HEK293 (cell line): ENCODE results near the gene GBGT1.

Source experiments
- CTCF ChIA-PET: fragments of 350-600 bp; formaldehyde crosslinking; extraction: SDS; loops from one replicate; lab custom pipeline; 2021; ENCODE audit warnings: antibody characterized with exemption; lab: Yijun Ruan, JAX
- POLR2A ChIA-PET: fragments of 300-600 bp; formaldehyde crosslinking; extraction: SDS; loops from one replicate; lab custom pipeline; 2020; ENCODE audit warnings: antibody characterized with exemption, inconsistent platforms; lab: Yijun Ruan, JAX
- H3K27ac ChIP-seq: fragments of 200-500 bp; sonication (Bioruptor generic); 2 replicates; pipeline ENCODE4 v1.5.1; 2014; ENCODE audit warnings: low read depth, low read length, control low read depth, inconsistent platforms; ENCODE audit errors: extremely low read depth
- H3K36me3 ChIP-seq, 2 experiments: fragments of 200-500 bp in 1 of 2; sonication (Bioruptor generic) in 1 of 2; 1 replicate in 1 of 2; 2 replicates in 1 of 2; pipeline ENCODE4 v1.5.1; 2014 to 2017; ENCODE audit warnings: inconsistent platforms in 2 of 2, low read length in 2 of 2; ENCODE audit not compliant: control insufficient read depth in 2 of 2, insufficient read depth in 1 of 2
- H3K4me1 ChIP-seq: fragments of 200-500 bp; sonication (Bioruptor generic); 2 replicates; pipeline ENCODE4 v1.5.1; 2014; ENCODE audit warnings: mild to moderate bottlenecking, low read length, inconsistent platforms; ENCODE audit not compliant: control insufficient read depth, insufficient read depth
- H3K4me3 ChIP-seq: 2 replicates; pipeline ENCODE4 v1.5.1; 2011; ENCODE audit warnings: low read depth, mild to moderate bottlenecking, control low read depth, low read length, moderate library complexity
- H3K9me3 ChIP-seq: fragments of 200-500 bp; sonication (Bioruptor generic); 2 replicates; pipeline ENCODE4 v1.5.1; 2014; ENCODE audit warnings: low read depth, low read length, inconsistent platforms; ENCODE audit not compliant: control insufficient read depth, insufficient read depth
- GLIS1 ChIP-seq: fragments of 450-650 bp; formaldehyde crosslinking; IDR thresholded peaks from 2 replicates; pipeline ENCODE4 v1.5.1; 2016; ENCODE audit warnings: missing biosample characterization, missing genetic modification characterization
- KLF1 ChIP-seq: fragments of 450-650 bp; formaldehyde crosslinking; IDR thresholded peaks from 2 replicates; pipeline ENCODE4 v1.5.1; 2016; ENCODE audit warnings: missing biosample characterization, missing genetic modification characterization
- KLF17 ChIP-seq: fragments of 450-650 bp; formaldehyde crosslinking; IDR thresholded peaks from 2 replicates; pipeline ENCODE4 v1.5.1; 2016; ENCODE audit warnings: missing biosample characterization, missing genetic modification characterization
- PATZ1 ChIP-seq: fragments of 450-650 bp; formaldehyde crosslinking; IDR thresholded peaks from 2 replicates; pipeline ENCODE4 v1.5.1; 2016; ENCODE audit warnings: missing biosample characterization, missing genetic modification characterization
- REST ChIP-seq: fragments of 450-650 bp; formaldehyde crosslinking; IDR thresholded peaks from 2 replicates; pipeline ENCODE4 v1.5.1; 2016; ENCODE audit warnings: missing biosample characterization, missing genetic modification characterization
- SP7 ChIP-seq: fragments of 450-650 bp; formaldehyde crosslinking; IDR thresholded peaks from 2 replicates; pipeline ENCODE4 v1.5.1; 2016; ENCODE audit warnings: missing biosample characterization, missing genetic modification characterization
- ZBTB17 ChIP-seq: fragments of 450-650 bp; formaldehyde crosslinking; IDR thresholded peaks from 2 replicates; pipeline ENCODE4 v1.5.1; 2016; ENCODE audit warnings: missing biosample characterization, missing genetic modification characterization
- ZBTB21 ChIP-seq: fragments of 450-650 bp; formaldehyde crosslinking; IDR thresholded peaks from 2 replicates; pipeline ENCODE4 v1.5.1; 2017; ENCODE audit warnings: missing biosample characterization, missing genetic modification characterization
- ZBTB48 ChIP-seq: fragments of 450-650 bp; formaldehyde crosslinking; IDR thresholded peaks from 2 replicates; pipeline ENCODE4 v1.5.1; 2016; ENCODE audit warnings: missing biosample characterization, missing genetic modification characterization
- ZEB2 ChIP-seq: fragments of 450-650 bp; formaldehyde crosslinking; IDR thresholded peaks from 2 replicates; pipeline ENCODE4 v1.5.1; 2016; ENCODE audit warnings: missing biosample characterization, missing genetic modification characterization
- ZFHX2 ChIP-seq: fragments of 450-650 bp; formaldehyde crosslinking; conservative IDR thresholded peaks from 2 replicates; pipeline ENCODE4 v1.5.1; 2016; ENCODE audit warnings: missing biosample characterization, missing genetic modification characterization
- ZFP41 ChIP-seq: fragments of 450-650 bp; formaldehyde crosslinking; IDR thresholded peaks from 2 replicates; pipeline ENCODE4 v1.5.1; 2016; ENCODE audit warnings: missing biosample characterization, missing genetic modification characterization, borderline replicate concordance
- ZIC2 ChIP-seq: fragments of 450-650 bp; formaldehyde crosslinking; IDR thresholded peaks from 2 replicates; pipeline ENCODE4 v1.5.1; 2016; ENCODE audit warnings: missing biosample characterization, missing genetic modification characterization
- ZNF10 ChIP-seq: fragments of 450-650 bp; formaldehyde crosslinking; IDR thresholded peaks from 2 replicates; pipeline ENCODE4 v1.5.1; 2017; ENCODE audit warnings: missing biosample characterization, missing genetic modification characterization
- ZNF239 ChIP-seq: fragments of 450-650 bp; formaldehyde crosslinking; IDR thresholded peaks from 2 replicates; pipeline ENCODE4 v1.5.1; 2016; ENCODE audit warnings: missing biosample characterization, missing genetic modification characterization
- ZNF510 ChIP-seq: fragments of 450-650 bp; formaldehyde crosslinking; IDR thresholded peaks from 2 replicates; pipeline ENCODE4 v1.5.1; 2018; ENCODE audit warnings: mild to moderate bottlenecking, missing genetic modification characterization, missing biosample characterization; ENCODE audit not compliant: insufficient replicate concordance
- ZNF544 ChIP-seq: fragments of 450-650 bp; formaldehyde crosslinking; IDR thresholded peaks from 2 replicates; pipeline ENCODE4 v1.5.0; 2017; ENCODE audit warnings: missing biosample characterization, missing genetic modification characterization
- ZNF548 ChIP-seq: fragments of 450-650 bp; formaldehyde crosslinking; IDR thresholded peaks from 2 replicates; pipeline ENCODE4 v1.5.1; 2016; ENCODE audit warnings: missing biosample characterization, missing genetic modification characterization
- ZSCAN16 ChIP-seq: fragments of 450-650 bp; formaldehyde crosslinking; IDR thresholded peaks from 2 replicates; pipeline ENCODE4 v1.5.1; 2016; ENCODE audit warnings: missing biosample characterization, missing genetic modification characterization
- TF ChIP-seq, protein P1 (sequence below): fragments of 450-650 bp; IDR thresholded peaks from 2 replicates; pipeline ENCODE4 v1.5.1; 2018; ENCODE audit warnings: missing biosample characterization, missing genetic modification characterization
- TF ChIP-seq, protein P2 (sequence below): fragments of 450-650 bp; formaldehyde crosslinking; optimal IDR thresholded peaks from 2 replicates; pipeline ENCODE3; 2016; ENCODE audit warnings: missing biosample characterization, mild to moderate bottlenecking, missing genetic modification characterization

Gene GBGT1

DNA sequence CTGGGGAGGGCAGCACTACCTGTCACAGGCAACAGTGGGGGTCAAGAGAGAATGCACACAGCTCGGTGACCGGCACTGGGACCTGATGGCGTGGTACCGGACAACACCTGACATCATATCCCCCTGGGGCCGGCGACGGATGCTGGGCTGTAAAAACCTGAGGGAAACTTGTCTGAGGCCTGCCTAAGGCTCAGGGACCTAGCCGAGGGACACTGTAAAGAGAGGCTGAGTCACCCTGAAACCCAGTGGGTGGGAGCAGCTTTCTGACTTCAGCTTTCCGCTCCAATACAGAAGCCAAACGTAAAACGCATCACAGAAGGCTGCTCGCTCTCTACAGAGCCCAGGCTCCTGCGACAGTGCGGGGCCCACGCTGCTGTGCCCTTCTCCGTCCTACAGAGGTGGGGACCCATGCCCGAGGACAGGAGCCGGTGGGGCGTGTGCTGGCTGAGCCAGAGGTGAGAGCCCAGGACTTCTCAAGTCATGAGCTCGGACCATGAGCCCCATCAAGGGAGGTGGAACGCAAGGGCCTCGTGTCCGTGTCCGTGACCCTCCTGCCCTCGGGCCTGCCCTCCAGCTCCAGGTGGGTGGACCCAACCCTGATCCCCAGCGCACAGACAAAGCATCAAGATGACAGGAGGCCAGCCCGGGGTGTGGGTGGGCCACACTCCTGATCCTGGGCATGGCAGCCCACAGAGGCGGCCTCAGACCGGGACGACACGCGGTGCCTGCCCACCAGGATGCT lies 47.9 kb downstream of the GBGT1 start (continued):
- no peak for TF ChIP-seq ZEB2 (tag by site-specific recombination)
- peak; percentile 9; the same call in 1 of the 2 replicates for TF ChIP-seq ZFHX2
- TF ChIP-seq, protein P1, sequence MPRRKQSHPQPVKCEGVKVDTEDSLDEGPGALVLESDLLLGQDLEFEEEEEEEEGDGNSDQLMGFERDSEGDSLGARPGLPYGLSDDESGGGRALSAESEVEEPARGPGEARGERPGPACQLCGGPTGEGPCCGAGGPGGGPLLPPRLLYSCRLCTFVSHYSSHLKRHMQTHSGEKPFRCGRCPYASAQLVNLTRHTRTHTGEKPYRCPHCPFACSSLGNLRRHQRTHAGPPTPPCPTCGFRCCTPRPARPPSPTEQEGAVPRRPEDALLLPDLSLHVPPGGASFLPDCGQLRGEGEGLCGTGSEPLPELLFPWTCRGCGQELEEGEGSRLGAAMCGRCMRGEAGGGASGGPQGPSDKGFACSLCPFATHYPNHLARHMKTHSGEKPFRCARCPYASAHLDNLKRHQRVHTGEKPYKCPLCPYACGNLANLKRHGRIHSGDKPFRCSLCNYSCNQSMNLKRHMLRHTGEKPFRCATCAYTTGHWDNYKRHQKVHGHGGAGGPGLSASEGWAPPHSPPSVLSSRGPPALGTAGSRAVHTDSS (tag by site-specific recombination): no peak
- no peak for TF ChIP-seq ZNF510 (tag by site-specific recombination)
- peak; percentile 34; the same call in 1 of the 2 replicates for TF ChIP-seq ZBTB21
- TF ChIP-seq ZBTB48: peak; percentile 26
- TF ChIP-seq REST (tag by site-specific recombination): no peak
- TF ChIP-seq, all 188 proteins: peak for 12

- no peak overlapping the region for H3K4me3 ChIP-seq
Observed at GRCh38 chr9:133114886-133115603, 48.7 kb downstream of the GBGT1 start.

GRCh38 chr9:133113949-133114885 lies 49.5 kb downstream of the GBGT1 start:
- CTCF ChIA-PET: interaction anchor here (0.5 to 22.4 kb wide), 9 partner anchors 11 to 314 kb away, joined by 3 to 342 read pairs (median 4); no protein-coding TSS in a partner anchor
- H3K4me1 ChIP-seq: peaks cover 12% of the 10 kb centered on the region
- POLR2A ChIA-PET: interaction anchor here (0.9 to 2.6 kb wide), 3 partner anchors 20 to 84 kb away, joined by 3 to 20 read pairs (median 3); partner anchors contain the start of gene GTF3C5
- H3K27ac ChIP-seq: peak overlapping the region; percentile 55
- no peak overlapping the region for H3K4me3 ChIP-seq
- H3K9me3 ChIP-seq: no peaks in the 10 kb centered on the region
- peaks cover 0 to 47% of the 10 kb centered on the region in 2 experiments; a peak in 1 of 3 replicates for H3K36me3 ChIP-seq
- peak; percentile 54; the same call in 1 of the 2 replicates for TF ChIP-seq ZIC2 (tag by site-specific recombination)
- TF ChIP-seq ZFP41: no peak
- TF ChIP-seq, protein P2, sequence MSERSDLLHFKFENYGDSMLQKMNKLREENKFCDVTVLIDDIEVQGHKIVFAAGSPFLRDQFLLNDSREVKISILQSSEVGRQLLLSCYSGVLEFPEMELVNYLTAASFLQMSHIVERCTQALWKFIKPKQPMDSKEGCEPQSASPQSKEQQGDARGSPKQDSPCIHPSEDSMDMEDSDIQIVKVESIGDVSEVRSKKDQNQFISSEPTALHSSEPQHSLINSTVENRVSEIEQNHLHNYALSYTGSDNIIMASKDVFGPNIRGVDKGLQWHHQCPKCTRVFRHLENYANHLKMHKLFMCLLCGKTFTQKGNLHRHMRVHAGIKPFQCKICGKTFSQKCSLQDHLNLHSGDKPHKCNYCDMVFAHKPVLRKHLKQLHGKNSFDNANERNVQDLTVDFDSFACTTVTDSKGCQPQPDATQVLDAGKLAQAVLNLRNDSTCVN: peak; percentile 15
- peak; percentile 65 for TF ChIP-seq GLIS1
- peak; percentile 57 for TF ChIP-seq PATZ1
- TF ChIP-seq KLF17 (tag by site-specific recombination): peak; percentile 60; the same call in 1 of the 2 replicates
- TF ChIP-seq KLF1: peak; percentile 74
- TF ChIP-seq ZNF548 (tag by site-specific recombination): no peak
- peak; percentile 67 for TF ChIP-seq ZBTB17 (tag by site-specific recombination)
- TF ChIP-seq SP7: peak; percentile 23; the same call in 1 of the 2 replicates
- TF ChIP-seq ZNF239 (tag by site-specific recombination): no peak

More at GRCh38 chr9:133114886-133115603, 48.7 kb downstream of the GBGT1 start:
- CTCF ChIA-PET: interaction anchor here (0.6 to 22.4 kb wide), 9 partner anchors 12 to 280 kb away, joined by 3 to 342 read pairs (median 4); no protein-coding TSS in a partner anchor
- H3K4me1 ChIP-seq: peaks cover 14% of the 10 kb centered on the region
- H3K27ac ChIP-seq: peak overlapping the region; percentile 55
- 0 out of 2 replicates have a peak, but pooled peaks have one; percentile 14 for TF ChIP-seq ZNF10 (tag by site-specific recombination)
- no peak for TF ChIP-seq ZSCAN16 (tag by site-specific recombination)
- TF ChIP-seq ZNF544 (tag by site-specific recombination): no peak
- TF ChIP-seq, all 188 proteins: peak for 1
- no peaks in the 10 kb centered on the region for H3K9me3 ChIP-seq
- POLR2A ChIA-PET: interaction anchor here (0.5 to 2.6 kb wide), 5 partner anchors 15 to 369 kb away, joined by 3 to 20 read pairs (median 3); partner anchors contain the start of gene GTF3C5
- H3K36me3 ChIP-seq: peaks cover 0 to 39% of the 10 kb centered on the region in 2 experiments; a peak in 1 of 3 replicates
